Measurements from ENCODE around the gene TBC1D8. TPM values are rescaled to one million over a fixed set of nuclear protein-coding genes. Genes with fewer than 3 reads are reported as not detected.

TBC1D8 gene
- total and polyA plus RNA-seq, 12 donors, result 7.6 to 17.2 (median 10.8) TPM

GRCh38 chr2:100990650-100991403, 160.4 kb downstream of the TBC1D8 start:
- H3K9me3 ChIP-seq (replicated peaks in 1 of 3), result no peaks in the 10 kb centered on the region
- 86 to 89% (median 88%) methylated on average over 14 to 24 of the region's 24 CpGs for whole genome bisulfite sequencing, 4 donors
- intact Hi-C loops (cut with DNase I), result no loop called here
- no peaks in the 10 kb centered on the region for H3K27me3 ChIP-seq
- no peak overlapping the region for H3K4me3 ChIP-seq
- no peak for DNase-seq
- no peak overlapping the region for H3K27ac ChIP-seq
- H3K36me3 ChIP-seq (replicated peaks in 1 of 2), result peaks cover 0 to 7% of the 10 kb centered on the region in 2 donors
- TF ChIP-seq CTCF (IDR thresholded peaks at IDR 0.05), result no peak
- no peak for TF ChIP-seq POLR2A (IDR thresholded peaks at IDR 0.05)
- H3K4me1 ChIP-seq (replicated peaks in 1 of 2), result no peaks in the 10 kb centered on the region

DNA sequence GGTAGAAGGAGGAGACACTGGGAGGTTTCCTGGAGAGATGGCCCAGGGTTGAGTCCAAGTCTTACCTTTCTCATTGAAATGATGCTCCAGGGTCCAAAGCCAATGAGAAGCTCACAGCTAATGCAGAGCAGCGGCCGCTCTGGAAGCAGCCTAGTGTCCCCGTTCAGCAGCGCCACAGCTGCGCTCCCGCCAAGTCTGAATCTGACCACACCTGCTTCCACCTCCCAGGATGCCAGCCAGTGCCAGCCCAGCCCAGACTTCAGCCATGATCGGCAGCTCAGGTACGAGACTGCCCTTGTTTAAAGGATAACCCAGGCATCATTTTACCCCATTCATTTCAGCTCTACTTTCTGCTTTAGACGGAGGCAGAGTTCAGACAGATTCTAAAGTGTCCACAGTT, 161.0 kb downstream of the TBC1D8 start:
- Histone ChIP-seq H3K4me1 (replicated peaks in 1 of 2) (no peaks in the 10 kb centered on the region), H3K4me3 (no peak overlapping the region), H3K27ac (no peak overlapping the region), H3K27me3 (no peaks in the 10 kb centered on the region), H3K36me3 (replicated peaks in 1 of 2) (peaks cover 0 to 7% of the 10 kb centered on the region in 2 donors), H3K9me3 (replicated peaks in 1 of 3) (no peaks in the 10 kb centered on the region)
- DNase-seq, result no peak
- intact Hi-C loops (cut with DNase I), result no loop called here
- TF ChIP-seq CTCF (IDR thresholded peaks at IDR 0.05) (no peak), POLR2A (IDR thresholded peaks at IDR 0.05) (no peak)
- 87 to 98% (median 93%) methylated on average over 3 to 9 of the region's 9 CpGs for WGBS, 4 donors

GRCh38 chr2:100989666-100990065, 161.5 kb downstream of the TBC1D8 start:
- no peak overlapping the region for H3K27ac ChIP-seq
- peaks cover 0 to 2% of the 10 kb centered on the region in 2 donors for H3K4me1 ChIP-seq (replicated peaks in 1 of 2)
- no peaks in the 10 kb centered on the region for H3K9me3 ChIP-seq (replicated peaks in 1 of 3)
- no peaks in the 10 kb centered on the region for H3K27me3 ChIP-seq
- peaks cover 0 to 7% of the 10 kb centered on the region in 2 donors for H3K36me3 ChIP-seq (replicated peaks in 1 of 2)
- no peak overlapping the region for H3K4me3 ChIP-seq
- intact Hi-C loops (cut with DNase I), result loop anchor here in 1 of 2 donors (5.0 kb wide), 1 partner anchor 377 kb away; no protein-coding TSS in a partner anchor
- WGBS, 4 donors, result 92 to 98% (median 96%) methylated on average over 3 of the region's 3 CpGs
- DNase-seq, result no peak
- no peak for TF ChIP-seq CTCF (IDR thresholded peaks at IDR 0.05)
- TF ChIP-seq POLR2A (IDR thresholded peaks at IDR 0.05), result no peak

DNA sequence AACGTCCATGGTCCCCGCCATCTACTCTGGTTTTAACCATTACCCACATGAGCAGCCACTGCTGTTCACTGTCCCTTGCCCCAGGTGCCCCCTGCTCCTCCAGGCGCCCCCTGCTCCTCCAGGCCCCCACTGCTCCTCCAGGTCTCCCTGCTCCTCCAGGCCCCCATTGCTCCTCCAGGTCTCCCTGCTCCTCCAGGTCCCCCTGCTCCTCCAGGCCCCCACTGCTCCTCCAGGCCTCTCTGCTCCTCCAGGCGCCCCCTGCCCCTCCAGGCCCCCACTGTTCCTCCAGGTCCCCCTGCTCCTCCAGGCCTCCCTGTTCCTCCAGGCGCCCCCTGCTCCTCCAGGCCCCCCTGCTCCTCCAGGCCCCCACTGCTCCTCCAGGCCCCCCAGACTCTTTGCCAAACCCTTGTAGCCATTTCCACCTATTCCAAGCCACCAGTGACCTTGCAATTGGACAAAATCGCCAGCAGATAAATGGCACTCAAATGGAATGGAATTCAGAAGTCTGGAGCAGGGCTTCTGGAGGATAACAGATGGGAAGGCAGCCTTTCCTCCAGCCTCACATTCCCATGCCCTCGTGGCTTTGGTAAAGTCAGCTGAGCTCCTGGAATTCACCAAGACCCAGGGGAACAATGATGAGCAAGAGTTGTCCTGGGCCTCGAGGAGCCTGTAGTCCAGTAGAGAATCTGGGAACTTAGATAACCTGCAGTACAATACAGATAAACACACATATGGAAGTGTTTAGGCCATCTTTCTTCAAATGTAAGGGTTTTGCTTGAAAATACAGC, 162.4 kb downstream of the TBC1D8 start:
- TF ChIP-seq CTCF (IDR thresholded peaks at IDR 0.05) (no peak), POLR2A (IDR thresholded peaks at IDR 0.05) (no peak)
- Histone ChIP-seq H3K4me3 (no peak overlapping the region), H3K36me3 (replicated peaks in 1 of 2) (peaks cover 0 to under 1% of the 10 kb centered on the region in 2 donors), H3K4me1 (replicated peaks in 1 of 2) (peaks cover 0 to 8% of the 10 kb centered on the region in 2 donors), H3K27me3 (no peaks in the 10 kb centered on the region), H3K27ac (no peak overlapping the region), H3K9me3 (replicated peaks in 1 of 3) (no peaks in the 10 kb centered on the region)
- intact Hi-C loops (cut with DNase I), result loop anchor here in 1 of 2 donors (5.0 kb wide), 1 partner anchor 377 kb away; no protein-coding TSS in a partner anchor
- WGBS, 4 donors, result 77 to 84% (median 82%) methylated on average over 6 to 8 of the region's 8 CpGs
- DNase-seq, result no peak
